Peyer's patch (tissue), 4 donors: ENCODE measurements around the gene RREB1. TPM values are rescaled to one million over a fixed set of nuclear protein-coding genes. Genes with fewer than 3 reads are reported as not detected.

Experiments used
- DNase-seq, 3 donors: peaks; one replicate each; pipeline ENCODE4 v3.0.0-alpha.2; 2017 to 2019
- H3K27ac ChIP-seq, 4 donors: fragments of 200-600 bp; sonication (generic); one replicate each; pipeline ENCODE4 v1.5.1; 2016 to 2019
- H3K27me3 ChIP-seq, 2 donors: fragments of 200-600 bp; sonication (generic); one replicate each; pipeline ENCODE4 v1.5.1; 2019
- H3K36me3 ChIP-seq, 3 donors: fragments of 200-600 bp; sonication (generic); one replicate each; pipeline ENCODE4 v1.5.1; 2016 to 2019
- H3K4me1 ChIP-seq, 4 donors: fragments of 200-600 bp; sonication (generic); one replicate each; pipeline ENCODE4 v1.5.1; 2016 to 2019
- H3K4me3 ChIP-seq, 4 donors: fragments of 200-600 bp; sonication (generic); 1 replicate in 3 of 4; 2 replicates in 1 of 4; pipeline ENCODE4 v1.5.1; 2016 to 2019; ENCODE audit warnings: mild to moderate bottlenecking in 1 of 4
- H3K9me3 ChIP-seq, 4 donors: fragments of 200-600 bp; sonication (generic); one replicate each; pipeline ENCODE4 v1.5.1; 2016 to 2019; ENCODE audit warnings: mild to moderate bottlenecking in 1 of 4
- CTCF ChIP-seq, 6 experiments: fragments of 450-650 bp in 4 of 6; fragments of 200-600 bp in 2 of 6; sonication (generic) in 1 of 6; IDR thresholded peaks; one replicate each; pipeline ENCODE4 v1.5.1; 2017 to 2019; ENCODE audit warnings: antibody characterized with exemption in 6 of 6, mild to moderate bottlenecking in 3 of 6, moderate library complexity in 1 of 6
- POLR2A ChIP-seq, 2 donors: fragments of 450-650 bp; IDR thresholded peaks; one replicate each; pipeline ENCODE4 v1.5.1; 2017; ENCODE audit warnings: antibody characterized with exemption in 2 of 2, mild to moderate bottlenecking in 2 of 2, moderate library complexity in 2 of 2
- total RNA-seq, 4 donors: library from RNA; depleted of rRNA; stranded (reverse); fragments of >200 nt; gene quantifications; one replicate each; pipeline ENCODE4 v1.1.0, GENCODE V29; 2016

Gene RREB1
- total RNA-seq, 4 donors from 2014 or later, result 65.0 to 118 (median 113) TPM

GRCh38 chr6:7135755-7136154 lies 28.0 kb downstream of the RREB1 start:
- Histone ChIP-seq H3K4me3 (no peak overlapping the region), H3K4me1 (peaks cover 0 to 48% (median 14%) of the 10 kb centered on the region in 4 donors), H3K27me3 (no peaks in the 10 kb centered on the region), H3K36me3 (no peaks in the 10 kb centered on the region), H3K27ac (peak overlapping the region in 2 of 4 donors; percentile 31 to 78), H3K9me3 (no peaks in the 10 kb centered on the region)
- no peak for DNase-seq
- no peak for TF ChIP-seq POLR2A (IDR thresholded peaks at IDR 0.05)
- TF ChIP-seq CTCF (IDR thresholded peaks at IDR 0.05), result no peak

- DNase-seq, result peak in 2 of 3 donors; percentile 63 to 70
- peaks cover 4 to 54% (median 16%) of the 10 kb centered on the region in 4 donors for H3K4me1 ChIP-seq
Observed at GRCh38 chr6:7136859-7137334, 29.1 kb downstream of the RREB1 start.

GRCh38 chr6:7137335-7138045 lies 29.7 kb downstream of the RREB1 start:
- peak in 2 of 3 donors; percentile 73 to 78 for DNase-seq
- Histone ChIP-seq H3K27ac (peak overlapping the region; percentile 40 to 98 (median 68)), H3K27me3 (no peaks in the 10 kb centered on the region), H3K36me3 (no peaks in the 10 kb centered on the region), H3K9me3 (no peaks in the 10 kb centered on the region), H3K4me3 (peak overlapping the region in 1 of 4 donors; percentile 4), H3K4me1 (peaks cover 4 to 59% (median 16%) of the 10 kb centered on the region in 4 donors)
- TF ChIP-seq POLR2A (IDR thresholded peaks at IDR 0.05) (no peak), CTCF (IDR thresholded peaks at IDR 0.05) (no peak)

More at GRCh38 chr6:7136859-7137334, 29.1 kb downstream of the RREB1 start:
- Histone ChIP-seq H3K9me3 (no peaks in the 10 kb centered on the region), H3K27me3 (no peaks in the 10 kb centered on the region), H3K27ac (peak overlapping the region; percentile 40 to 98 (median 68)), H3K4me3 (no peak overlapping the region), H3K36me3 (no peaks in the 10 kb centered on the region)
- TF ChIP-seq POLR2A (IDR thresholded peaks at IDR 0.05), result no peak
- no peak for TF ChIP-seq CTCF (IDR thresholded peaks at IDR 0.05)

GRCh38 chr6:7138046-7138531 lies 30.3 kb downstream of the RREB1 start:
- Histone ChIP-seq H3K27ac (peak overlapping the region; percentile 20 to 98 (median 68)), H3K4me3 (no peak overlapping the region), H3K9me3 (no peaks in the 10 kb centered on the region), H3K27me3 (no peaks in the 10 kb centered on the region), H3K36me3 (no peaks in the 10 kb centered on the region), H3K4me1 (peaks cover 4 to 62% (median 16%) of the 10 kb centered on the region in 4 donors)
- TF ChIP-seq POLR2A (IDR thresholded peaks at IDR 0.05), result no peak
- no peak for TF ChIP-seq CTCF (IDR thresholded peaks at IDR 0.05)
- DNase-seq, result no peak

GRCh38 chr6:7138921-7139358 lies 31.2 kb downstream of the RREB1 start:
- no peaks in the 10 kb centered on the region for H3K36me3 ChIP-seq
- peak overlapping the region in 2 of 4 donors; percentile 20 to 98 for H3K27ac ChIP-seq
- no peak for TF ChIP-seq CTCF (IDR thresholded peaks at IDR 0.05)
- no peak for TF ChIP-seq POLR2A (IDR thresholded peaks at IDR 0.05)
- H3K9me3 ChIP-seq, result no peaks in the 10 kb centered on the region
- no peaks in the 10 kb centered on the region for H3K27me3 ChIP-seq
- peak; percentile 39 to 71 (median 67) for DNase-seq
- H3K4me1 ChIP-seq, result peaks cover 4 to 67% (median 16%) of the 10 kb centered on the region in 4 donors
- no peak overlapping the region for H3K4me3 ChIP-seq
